Activated CD4-positive, alpha-beta T cell treated with anti-CD3 and anti-CD28 coated beads, Interleukin-2, amount 50 U/mL, for 4 hours (primary cell): ENCODE measurements around the gene B4GALT1.
A peak's percentile ranks its signal among the peaks of the same experiment; 100 is the strongest.
"Not testable (repeated sequence)": the region's sequence is repeated elsewhere in the genome, so short reads cannot be mapped to it uniquely, and the experiment has no call there.

Source experiments
- DNase-seq, 2 experiments: peaks; one replicate each; pipeline ENCODE4 v3.0.0-alpha.2; 2020

The B4GALT1 gene

DNA sequence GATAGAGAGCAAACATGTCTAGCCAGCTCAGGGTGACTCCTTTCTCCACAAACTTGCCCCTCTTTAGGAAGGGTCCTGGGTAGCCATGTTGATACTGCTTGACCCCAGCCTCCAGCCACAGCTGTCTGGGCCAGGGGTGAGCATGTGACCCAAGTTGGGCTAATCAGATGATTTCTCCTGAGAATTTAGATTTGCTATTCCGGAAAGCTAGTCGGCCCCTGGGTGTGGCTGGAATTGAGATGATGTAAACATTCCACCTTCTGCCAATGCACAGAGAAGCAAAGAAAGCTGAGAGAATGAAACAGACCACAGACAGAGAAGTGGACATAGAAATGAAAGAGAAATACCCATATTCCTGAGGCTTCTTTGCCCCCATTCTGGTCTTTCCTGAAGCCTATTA, 17.8 kb upstream of the B4GALT1 start:
- no peak for DNase-seq

DNA sequence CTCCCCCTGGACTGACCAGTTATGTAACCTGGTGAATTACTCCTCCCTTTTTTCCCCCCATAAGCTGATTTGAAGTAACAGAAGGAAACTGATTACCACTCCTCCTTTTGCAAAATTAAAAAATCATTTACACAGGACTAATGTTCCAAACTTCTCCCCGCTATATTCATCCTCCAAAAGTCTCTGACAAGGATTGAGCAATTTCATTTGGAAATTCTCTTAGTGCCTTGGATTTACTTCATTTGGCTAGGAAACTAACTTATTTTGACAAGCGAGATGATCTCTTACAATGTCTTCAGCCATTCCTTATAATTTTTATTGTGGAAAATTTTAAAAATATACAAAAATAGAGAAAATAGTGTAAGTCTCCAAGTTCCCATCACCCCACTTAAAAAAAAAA, 15.4 kb upstream of the B4GALT1 start:
- DNase-seq, result no peak

DNA sequence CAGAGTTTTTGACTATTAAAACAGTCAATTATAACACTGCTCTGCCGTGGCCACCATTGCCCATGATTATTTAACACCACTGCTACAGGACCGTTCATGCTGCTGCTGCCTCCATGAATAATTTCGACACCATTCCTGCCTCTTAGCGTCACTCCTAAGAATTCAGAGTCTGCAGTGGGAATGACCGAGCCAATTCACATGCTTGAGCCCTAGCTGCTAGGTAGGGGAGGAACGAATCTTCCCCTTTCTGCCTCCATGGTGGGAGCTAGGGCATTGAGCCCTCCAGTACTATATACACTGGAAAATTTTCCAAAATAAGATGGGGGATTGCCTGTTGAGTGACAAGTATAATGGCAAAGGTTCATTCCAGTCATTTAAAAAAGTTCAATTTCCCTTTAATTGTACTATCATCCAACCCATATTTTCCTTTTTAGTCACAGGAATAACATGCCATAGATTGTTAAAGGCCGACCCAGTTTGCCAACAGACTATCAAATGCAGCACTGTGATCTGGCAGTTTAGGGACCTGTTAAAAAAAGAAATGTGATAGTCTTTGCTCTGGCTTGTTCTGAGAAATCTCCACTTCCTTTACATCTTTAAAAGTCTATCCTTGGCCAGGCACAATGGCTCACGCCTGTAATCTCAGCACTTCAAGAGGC, 13.5 kb upstream of the B4GALT1 start:
- DNase-seq, result no peak

DNA sequence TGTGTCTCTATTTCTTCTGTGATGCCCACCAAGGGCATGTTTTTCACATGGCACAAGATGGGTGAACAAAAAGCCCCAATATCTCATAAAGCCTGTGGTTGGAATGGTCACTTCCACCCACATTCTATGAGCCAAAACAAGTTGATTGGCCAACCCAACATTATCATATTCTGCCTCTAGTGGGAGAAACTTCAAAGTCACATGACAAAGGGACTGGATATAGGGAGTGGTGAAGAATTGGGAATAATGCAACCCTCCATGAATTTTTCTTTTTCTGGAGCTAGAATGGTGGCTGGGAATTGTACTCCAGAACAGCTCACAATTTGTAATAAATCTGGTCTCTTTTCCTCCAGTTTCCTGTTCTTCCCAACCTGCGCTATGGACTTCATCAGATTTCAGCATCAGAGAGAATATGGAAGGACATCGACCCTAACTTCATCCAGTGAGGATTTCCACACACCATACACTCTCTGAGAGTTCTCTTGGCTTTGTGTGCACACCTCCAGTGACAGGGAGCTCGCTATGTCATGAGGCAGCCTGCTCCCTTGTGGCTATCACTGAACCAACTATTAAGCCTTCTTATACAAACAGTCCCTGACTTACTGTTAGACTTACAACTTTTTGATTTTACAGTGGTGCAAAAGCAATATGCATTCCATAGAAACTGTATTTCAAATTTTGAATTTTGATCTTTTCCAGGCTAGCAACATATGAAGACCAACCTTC, 12.0 kb upstream of the B4GALT1 start:
- no peak for DNase-seq

DNA sequence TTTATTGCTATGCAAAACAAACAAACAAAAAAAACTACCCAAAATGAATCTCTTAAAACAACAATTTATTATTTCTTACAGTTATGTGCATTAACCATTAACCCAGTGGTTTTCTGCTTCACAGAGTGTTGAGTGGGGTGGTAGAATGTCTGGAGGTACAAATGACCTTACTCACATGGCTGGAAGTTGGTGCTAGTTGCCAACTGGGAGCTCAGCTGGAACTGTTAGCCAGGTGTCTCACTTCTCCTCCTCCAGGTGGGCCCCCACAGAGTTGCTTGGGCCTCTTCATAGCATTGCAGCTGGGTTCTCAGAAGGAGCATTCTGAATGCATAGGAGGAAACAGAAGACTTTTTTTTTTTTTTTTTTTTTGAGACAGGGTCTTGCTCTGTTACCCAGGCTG, 10.5 kb upstream of the B4GALT1 start:
- no peak for DNase-seq

DNA sequence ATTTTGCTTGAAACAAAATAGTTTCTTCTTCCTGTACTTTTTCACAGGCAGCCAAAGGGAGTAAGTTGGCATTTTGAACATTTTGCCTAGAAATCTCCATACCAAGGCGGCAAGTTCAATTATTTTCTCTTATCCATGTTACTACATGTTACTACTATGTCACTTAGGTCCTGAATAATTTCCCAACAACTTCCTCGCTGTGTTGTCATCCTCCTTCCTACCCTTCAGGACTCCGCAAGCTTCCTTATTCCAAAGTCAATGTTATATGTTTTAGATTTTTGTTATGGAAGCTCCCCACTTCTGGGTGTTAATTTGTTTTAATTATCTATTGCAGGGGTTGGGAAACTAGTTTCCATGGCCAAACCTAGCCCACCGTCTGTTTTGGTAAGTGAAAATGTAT, 9.9 kb upstream of the B4GALT1 start:
- no peak for DNase-seq

DNA sequence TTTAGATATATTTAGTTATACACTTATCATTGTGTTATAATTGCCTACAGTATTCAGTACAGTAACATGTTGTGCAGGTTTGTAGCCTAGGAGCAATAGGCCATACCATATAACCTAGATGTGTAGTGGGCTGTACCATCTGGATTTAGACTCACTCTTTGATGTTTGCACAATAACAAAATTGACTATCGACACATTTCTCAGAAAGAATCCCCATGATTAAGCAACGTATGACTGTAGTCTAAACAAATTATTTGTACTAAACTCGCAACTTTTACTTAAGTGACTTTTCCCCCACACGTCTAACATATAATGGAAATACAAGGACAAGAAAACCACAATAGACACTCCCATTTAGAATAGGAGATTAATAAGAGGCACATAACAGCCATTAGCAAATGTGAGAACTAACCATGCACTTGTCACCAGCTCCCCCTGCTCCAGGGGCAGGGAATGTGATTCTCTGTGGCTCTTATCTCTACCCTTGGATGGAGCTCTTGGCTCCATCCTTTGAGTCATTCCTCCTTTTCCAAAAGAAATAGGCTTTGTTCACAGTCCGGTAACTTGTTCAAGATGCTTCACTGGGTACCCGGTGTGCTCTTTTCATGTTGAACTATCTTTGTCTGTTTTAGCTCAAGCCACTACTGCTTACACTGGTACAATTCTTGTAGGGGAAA, 8.7 kb upstream of the B4GALT1 start:
- no peak for DNase-seq

DNA sequence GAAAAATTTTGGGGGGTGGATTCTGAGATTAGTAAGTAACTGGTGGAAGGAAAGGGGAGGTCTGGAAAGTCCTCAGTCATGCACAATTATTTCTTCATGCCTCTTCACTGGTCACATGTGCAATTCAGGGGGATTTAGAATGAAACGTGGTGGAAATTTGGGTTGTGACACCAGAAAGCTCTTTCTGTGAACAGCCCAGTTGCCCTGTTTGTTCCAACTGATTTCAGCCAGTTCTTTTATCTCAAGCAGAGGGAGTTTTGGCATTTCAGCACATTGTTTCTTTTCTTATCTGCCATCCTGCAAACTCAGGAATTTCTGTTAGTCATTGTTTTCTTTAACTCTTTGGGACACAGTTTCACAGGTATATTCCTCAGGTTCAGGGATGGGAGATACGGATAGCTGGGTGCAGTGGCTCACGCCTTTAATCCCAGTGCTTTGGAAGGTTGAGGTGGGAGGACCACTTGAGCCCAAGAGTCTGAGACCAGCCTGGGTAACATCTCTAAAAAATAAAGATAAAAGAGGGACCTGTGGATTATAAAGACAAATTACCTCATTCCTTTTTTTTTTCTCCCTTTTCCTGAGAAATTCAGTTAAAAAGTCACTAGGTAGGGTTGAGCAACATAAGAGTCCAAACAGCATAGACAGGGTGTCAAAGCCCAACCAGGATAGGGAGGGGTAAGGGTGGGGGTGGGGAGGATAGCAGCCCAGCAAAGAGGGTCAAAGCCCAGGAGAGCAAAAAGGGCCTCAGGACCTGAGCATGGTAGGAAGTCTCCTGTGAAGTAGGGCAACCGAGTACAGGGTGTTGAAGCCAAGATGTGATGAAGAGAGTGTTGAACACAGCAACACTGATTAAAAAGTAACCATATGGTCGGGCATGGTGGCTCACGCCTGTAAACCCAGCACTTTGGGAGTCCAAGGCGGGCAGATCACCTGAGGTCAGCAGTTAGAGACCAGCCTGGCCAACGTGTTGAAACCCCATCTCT, 5.4 kb upstream of the B4GALT1 start:
- no peak for DNase-seq

DNA sequence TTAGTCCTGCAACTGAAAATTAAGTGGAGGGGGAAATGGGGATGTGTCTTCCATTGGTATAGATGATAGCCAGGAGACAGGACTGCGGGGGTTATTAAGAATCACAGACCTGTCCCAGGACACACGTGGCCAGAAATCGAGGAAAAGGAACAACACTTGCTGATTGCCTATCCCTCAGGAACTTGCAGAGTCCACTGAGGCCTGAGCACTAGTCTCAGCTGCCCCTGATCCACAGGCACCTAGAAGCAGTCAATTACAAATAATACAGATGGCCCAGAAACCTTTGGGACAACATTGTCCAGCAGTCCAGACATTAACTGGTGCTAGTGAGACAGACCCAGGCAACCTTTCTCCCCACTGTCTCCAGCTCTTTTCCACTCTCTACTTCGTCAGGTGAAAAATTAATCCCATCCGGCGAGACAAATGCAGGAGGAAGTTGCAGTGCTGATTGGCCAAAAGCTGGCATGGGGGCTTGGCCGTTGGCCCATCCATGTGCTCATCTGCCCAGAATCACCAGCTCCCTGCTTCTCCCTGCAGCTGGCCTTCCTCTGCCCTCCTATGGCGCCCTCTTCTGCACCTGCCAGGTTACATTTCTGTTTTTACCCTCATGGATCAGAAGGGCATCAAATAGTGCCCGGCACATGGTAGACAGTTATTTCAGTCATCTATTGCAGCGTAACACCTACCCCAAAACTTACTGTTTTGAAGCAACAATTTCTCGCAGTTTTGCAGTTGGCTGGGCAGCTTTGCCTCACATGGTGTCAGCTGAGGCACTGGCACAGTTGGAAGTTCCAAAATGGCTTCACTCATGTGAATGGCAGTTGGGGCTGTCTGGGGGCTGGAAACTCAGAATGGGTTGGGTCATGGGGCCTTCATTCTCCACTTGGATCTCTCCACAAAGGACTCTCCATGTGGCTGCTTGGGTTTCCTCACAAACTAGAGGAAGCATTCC, 3.6 kb upstream of the B4GALT1 start:
- peak; percentile 34 to 36 for DNase-seq

DNA sequence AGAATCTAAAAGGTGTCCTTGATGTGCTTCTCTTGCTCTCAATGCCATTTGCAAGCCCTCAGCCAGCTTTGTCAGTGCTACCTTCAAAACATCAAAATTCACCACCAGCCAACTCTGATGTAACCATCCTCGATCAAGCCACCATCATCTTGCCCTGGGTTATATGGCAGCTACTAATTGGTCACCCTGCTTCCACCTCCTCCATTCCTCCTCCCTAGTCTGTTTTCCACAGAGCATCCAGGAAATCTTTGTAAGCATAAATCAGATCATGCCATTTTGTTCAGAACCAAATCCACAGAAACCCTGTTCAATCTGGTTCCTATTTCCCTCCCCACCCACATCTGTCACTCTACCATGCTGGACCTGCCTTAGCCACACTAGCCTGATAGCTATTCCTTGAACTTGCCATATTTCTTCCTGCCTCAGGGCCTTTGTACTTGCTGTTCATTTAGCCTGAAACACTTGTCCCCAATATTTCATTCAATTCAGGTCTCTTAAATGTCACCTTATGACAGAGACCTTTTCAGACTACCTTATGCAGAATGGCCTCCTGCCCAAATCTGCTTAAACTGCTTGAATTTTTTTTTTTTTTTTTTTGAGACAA, 1.9 kb upstream of the B4GALT1 start:
- DNase-seq, result no peak

DNA sequence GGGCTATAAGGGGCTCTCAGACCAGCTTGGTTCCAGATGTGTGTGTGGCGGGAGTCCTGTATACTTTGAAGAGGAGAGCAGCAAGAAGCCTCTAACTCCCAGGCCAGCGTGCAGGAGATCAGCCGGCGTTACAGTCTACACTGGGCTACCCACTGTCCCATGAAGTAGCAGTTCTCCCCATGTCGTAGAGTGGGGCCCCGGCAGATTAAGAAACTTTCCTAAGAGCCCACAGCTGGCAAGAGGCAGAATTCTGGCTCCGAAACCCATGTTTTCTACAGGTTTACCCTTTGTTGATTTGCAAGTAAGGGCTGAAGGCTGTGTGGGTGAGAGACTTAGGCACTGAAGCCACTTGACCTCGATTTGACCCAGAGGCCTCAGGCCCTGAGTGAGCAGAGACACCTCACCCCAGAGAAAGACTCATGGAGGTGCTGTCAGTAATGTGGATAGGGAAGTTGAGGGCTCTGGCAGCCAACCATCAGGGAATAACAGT, 881 bp upstream of the B4GALT1 start:
- DNase-seq, result no peak

DNA sequence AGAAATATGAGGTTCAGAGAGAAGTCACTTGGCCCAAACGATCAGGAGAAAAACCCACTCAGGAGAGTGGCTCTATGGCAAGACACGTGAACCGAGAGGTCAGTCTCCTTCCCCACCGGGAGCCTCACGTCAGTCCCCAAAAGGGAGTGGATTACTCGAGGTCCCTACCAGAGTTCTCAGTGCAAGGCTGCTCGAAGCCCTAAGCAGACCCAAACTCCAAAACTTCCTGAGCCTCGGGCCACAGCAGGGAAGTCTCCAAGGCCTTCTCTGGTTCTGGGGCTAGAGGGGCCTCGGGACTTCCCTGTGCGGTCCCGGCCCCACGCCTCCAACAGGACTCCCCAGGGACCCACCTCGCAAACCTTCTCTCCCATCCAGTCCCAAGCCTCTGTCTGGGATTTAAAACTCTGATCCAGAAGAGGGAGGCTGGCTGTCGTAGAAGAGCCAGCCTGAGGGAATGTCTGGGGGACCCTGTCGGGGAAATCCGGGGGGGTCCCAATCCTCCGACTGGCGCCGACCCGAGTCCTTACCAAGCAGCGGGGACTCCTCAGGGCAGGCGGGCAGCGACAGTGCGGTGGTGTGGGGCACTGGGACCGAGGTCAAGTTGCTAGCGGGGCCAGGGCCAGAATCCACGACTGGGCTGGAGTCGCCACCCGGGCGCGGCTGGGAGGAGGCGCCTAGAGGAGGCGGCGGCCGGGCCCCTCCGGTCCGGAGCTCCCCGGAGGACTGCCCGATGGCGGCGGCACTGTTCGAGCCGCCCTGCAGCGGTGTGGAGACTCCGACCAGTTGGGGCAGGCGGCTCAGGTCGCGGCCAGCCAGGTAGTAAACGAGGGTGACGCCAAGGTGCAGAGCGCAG, 679 bp downstream of the B4GALT1 start:
- DNase-seq, result no peak

DNA sequence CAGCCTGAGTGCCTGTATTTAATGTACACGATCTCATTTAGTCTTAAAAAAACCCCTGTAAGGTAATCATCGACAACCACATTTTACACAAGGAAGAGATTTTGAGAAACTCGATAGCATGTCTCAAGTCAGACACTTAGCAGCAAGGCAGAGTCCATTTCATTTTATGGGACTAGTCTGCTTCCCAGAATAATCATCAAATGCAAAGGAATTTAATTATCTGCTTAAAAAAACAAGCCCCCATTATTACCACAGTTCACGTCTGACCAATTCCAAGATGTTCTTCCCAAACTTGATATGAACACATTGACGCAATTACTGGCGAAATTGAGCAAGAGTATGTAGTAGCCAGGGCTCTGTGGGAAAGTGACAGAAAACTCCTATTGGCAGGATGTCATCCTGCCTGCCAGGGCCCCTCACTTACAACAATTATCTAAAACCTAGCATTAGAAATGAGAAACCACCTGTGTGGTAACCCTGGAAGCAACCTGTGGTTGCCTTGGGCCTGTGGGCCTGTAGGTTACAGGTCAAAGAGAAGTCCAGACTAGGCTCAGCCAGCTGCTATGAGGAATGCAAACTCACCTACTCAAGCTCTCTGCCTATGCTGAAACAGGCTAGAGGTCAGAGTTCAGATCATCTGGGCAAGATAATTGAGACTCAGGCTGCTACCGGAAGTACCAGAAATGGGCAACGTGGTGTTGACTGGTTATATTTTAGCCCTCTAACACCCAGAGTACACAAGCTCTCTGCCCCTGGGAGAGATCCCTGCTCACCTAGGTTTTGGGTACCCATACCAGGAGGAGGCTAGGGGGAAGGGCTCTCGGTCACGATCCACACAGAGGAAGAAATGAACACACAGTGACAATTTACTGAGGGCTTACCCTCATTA, 1.6 kb downstream of the B4GALT1 start:
- DNase-seq, result no peak

DNA sequence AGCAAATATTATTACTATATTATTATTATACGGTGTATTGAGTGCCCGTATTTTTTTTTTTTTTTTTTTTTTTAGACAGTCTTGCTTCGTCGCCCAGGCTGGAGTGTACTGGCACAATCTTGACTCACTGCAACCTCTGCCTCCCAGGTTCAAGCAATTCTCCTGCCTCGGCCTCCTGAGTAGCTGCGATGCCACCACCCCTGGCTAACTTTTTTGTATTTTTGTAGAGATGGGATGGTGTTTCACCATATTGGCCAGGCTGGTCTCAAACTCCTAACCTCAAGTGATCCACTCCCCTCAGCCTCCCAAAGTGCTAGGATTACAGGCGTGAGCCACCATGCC, 2.2 kb downstream of the B4GALT1 start:
- DNase-seq, result not testable (repeated sequence)

DNA sequence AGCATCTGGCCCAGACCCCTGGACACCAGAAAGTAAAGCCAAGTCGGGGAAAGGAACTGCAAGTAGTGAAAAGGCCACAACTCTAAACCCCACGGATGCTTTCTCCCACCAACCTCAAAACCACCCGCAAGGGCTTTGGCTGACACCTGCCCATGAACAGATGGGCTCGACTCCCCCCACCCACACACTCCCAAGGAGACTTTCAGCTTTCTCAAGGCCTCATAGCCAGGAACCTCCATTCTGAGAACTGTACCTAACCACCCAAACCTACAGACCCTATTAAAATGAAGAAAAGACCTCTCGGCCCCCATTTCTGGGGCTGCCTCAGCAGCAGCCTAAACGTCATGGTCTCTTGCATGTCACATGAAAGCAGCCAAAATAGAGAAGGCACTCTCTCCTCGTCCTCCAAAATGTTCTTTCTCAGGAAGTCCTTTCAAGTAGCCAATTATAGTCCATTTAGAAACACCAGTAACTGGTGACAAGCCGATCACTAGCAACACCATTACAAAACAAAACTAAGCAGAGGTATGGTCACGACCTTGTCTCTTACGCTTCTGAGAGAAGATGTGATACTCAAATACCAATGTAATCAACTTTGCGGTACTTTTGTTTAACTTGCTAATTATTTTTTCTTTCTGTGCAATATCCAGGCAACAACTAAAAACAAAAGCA, 2.9 kb downstream of the B4GALT1 start:
- no peak for DNase-seq

DNA sequence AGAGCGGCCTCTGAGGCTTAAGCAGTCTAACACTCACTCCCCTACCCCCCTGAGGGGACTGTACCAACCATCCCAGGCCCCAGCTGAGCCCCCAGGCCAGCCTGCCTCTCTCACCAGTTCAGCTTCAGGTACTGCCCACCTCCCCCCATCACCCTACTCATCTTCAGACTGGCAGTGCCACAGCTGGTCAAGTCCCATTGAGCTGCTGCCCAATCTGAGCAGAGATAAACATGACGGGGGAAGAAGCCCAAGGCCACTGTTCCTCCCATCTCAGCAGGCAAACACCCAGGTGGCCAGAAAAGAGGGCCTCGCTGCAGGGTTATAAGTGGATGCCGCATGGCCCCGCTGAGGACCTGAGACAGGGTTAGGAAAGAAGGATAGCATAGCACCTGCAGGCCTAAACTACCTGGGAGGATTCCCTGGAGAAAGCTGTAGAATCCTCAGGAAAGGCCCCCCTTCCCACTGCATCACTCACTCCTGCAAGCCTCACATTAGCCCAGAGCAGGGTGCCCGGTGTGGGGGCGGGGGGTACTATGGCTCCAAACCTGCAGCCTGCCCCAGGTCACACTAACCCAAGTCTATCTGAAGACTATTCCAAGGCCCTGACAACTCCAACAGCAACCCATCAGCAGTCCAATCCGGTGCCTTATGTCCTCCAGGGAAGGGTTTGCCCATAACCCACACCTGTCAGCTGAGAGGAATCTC, 3.6 kb downstream of the B4GALT1 start:
- DNase-seq, result no peak

DNA sequence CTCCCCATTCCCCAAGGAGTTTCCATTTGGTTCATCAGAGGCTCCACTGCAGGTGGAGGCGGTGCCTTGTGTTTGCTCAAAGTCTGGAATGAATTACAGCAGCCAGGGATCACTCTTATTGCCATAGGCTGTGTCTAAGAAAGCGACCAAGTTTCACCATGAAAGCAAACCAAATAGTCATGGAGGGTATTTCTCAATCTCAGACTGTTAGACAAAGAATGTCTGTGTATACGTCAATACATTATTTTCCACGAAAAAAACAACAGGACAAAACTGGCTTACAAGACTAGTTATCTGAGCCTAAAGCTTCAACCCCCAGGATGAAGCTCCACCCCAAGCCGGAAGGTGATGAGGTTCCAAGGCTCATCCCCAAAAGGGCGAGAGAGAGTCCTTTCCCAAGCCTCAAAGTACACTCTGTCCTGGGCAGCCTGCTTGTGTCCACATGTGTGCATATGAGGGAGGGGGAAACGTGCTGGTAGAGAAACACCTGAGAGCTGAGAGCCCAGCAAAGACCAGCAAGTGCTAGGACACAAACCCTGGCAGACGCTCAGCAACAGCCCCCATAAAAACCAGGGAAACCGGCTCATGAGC, 4.3 kb downstream of the B4GALT1 start:
- no peak for DNase-seq
